Thoracic aorta (tissue), 2 donors: ENCODE data around the gene XXYLT1. TPM values are rescaled to one million over a fixed set of nuclear protein-coding genes. Genes with fewer than 3 reads are reported as not detected.
A peak's percentile ranks its signal among the peaks of the same experiment; 100 is the strongest.

Source experiments
- ATAC-seq: fragments of 150-250 bp; one replicate; pipeline ENCODE4 v1.8.0; 2017; ENCODE audit warnings: low read depth; ENCODE audit not compliant: insufficient number of reproducible peaks, low FRiP score
- DNase-seq: peaks from one replicate; pipeline ENCODE4 v3.0.0-alpha.2; 2020; ENCODE audit warnings: low spot score
- H3K27ac ChIP-seq, 2 donors: fragments of 200-600 bp; sonication (generic); 1 replicate in 1 of 2; 2 replicates in 1 of 2; pipeline ENCODE4 v1.5.1; 2016; ENCODE audit warnings: mild to moderate bottlenecking in 2 of 2, moderate library complexity in 2 of 2
- H3K27me3 ChIP-seq: fragments of 200-600 bp; sonication (generic); replicated peaks from 2 replicates; pipeline ENCODE4 v1.6.0; 2016; ENCODE audit warnings: mild to moderate bottlenecking; ENCODE audit not compliant: insufficient read depth
- H3K36me3 ChIP-seq: fragments of 200-600 bp; sonication (generic); one replicate; pipeline ENCODE4 v1.5.1; 2016
- H3K4me1 ChIP-seq, 2 donors: fragments of 200-600 bp; sonication (generic); 1 replicate in 1 of 2; 2 replicates in 1 of 2; pipeline versions ENCODE4 v1.5.1 to v1.6.0; 2016; ENCODE audit warnings: low read depth in 2 of 2, mild to moderate bottlenecking in 1 of 2; ENCODE audit not compliant: control insufficient read depth in 1 of 2
- H3K4me3 ChIP-seq: fragments of 200-600 bp; sonication (generic); 2 replicates; pipeline ENCODE4 v1.5.1; 2016; ENCODE audit warnings: mild to moderate bottlenecking
- H3K9me3 ChIP-seq: fragments of 200-600 bp; sonication (generic); 2 replicates; pipeline ENCODE4 v1.5.1; 2016
- CTCF ChIP-seq: fragments of 200-600 bp; sonication (generic); IDR thresholded peaks from one replicate; pipeline ENCODE4 v1.5.1; 2019; ENCODE audit warnings: antibody characterized with exemption
- total RNA-seq, 2 donors: library from RNA; depleted of rRNA; stranded (reverse); fragments of >200 nt; gene quantifications; one replicate each; pipeline versions ENCODE4 v1.1.0 to v1.2.3, GENCODE V29; 2016

XXYLT1 gene
- total RNA-seq, 2 donors from 2014 or later = 17.7 to 21.2 TPM

- Histone ChIP-seq H3K4me3 (peak overlapping the region; percentile 94), H3K36me3 (no peaks in the 10 kb centered on the region), H3K27ac (peak overlapping the region; percentile 67 to 82), H3K9me3 (no peaks in the 10 kb centered on the region), H3K4me1 (peaks cover 5 to 15% of the 10 kb centered on the region in 2 donors), H3K27me3 (no peaks in the 10 kb centered on the region)
- no peak for TF ChIP-seq CTCF
- DNase-seq (no peak), ATAC-seq (no peak)
Observed at GRCh38 chr3:195270079-195270816, 711 bp downstream of the XXYLT1 start.

GRCh38 chr3:195269375-195270078, 1.4 kb downstream of the XXYLT1 start:
- ATAC-seq (no peak), DNase-seq (no peak)
- Histone ChIP-seq H3K27ac (no peak overlapping the region), H3K9me3 (no peaks in the 10 kb centered on the region), H3K4me1 (peaks cover 5 to 15% of the 10 kb centered on the region in 2 donors), H3K4me3 (peak overlapping the region; percentile 94), H3K27me3 (no peaks in the 10 kb centered on the region), H3K36me3 (no peaks in the 10 kb centered on the region)
- no peak for TF ChIP-seq CTCF

- Histone ChIP-seq H3K27ac (no peak overlapping the region), H3K4me1 (peaks cover 5 to 15% of the 10 kb centered on the region in 2 donors), H3K4me3 (no peak overlapping the region), H3K27me3 (no peaks in the 10 kb centered on the region), H3K9me3 (no peaks in the 10 kb centered on the region), H3K36me3 (no peaks in the 10 kb centered on the region)
- ATAC-seq (no peak), DNase-seq (no peak)
- no peak for TF ChIP-seq CTCF
Observed at GRCh38 chr3:195268576-195269309, 2.2 kb downstream of the XXYLT1 start.

GRCh38 chr3:195267096-195267495, 3.9 kb downstream of the XXYLT1 start:
- TF ChIP-seq CTCF = no peak
- Histone ChIP-seq H3K4me1 (peaks cover 5 to 15% of the 10 kb centered on the region in 2 donors), H3K9me3 (no peaks in the 10 kb centered on the region), H3K27me3 (no peaks in the 10 kb centered on the region), H3K36me3 (no peaks in the 10 kb centered on the region), H3K4me3 (no peak overlapping the region), H3K27ac (no peak overlapping the region)
- ATAC-seq = no peak
- no peak for DNase-seq

GRCh38 chr3:195266428-195266827, 4.5 kb downstream of the XXYLT1 start:
- no peak for ATAC-seq
- Histone ChIP-seq H3K27me3 (no peaks in the 10 kb centered on the region), H3K4me1 (peaks cover 5 to 15% of the 10 kb centered on the region in 2 donors), H3K36me3 (no peaks in the 10 kb centered on the region), H3K9me3 (no peaks in the 10 kb centered on the region), H3K27ac (no peak overlapping the region), H3K4me3 (no peak overlapping the region)
- DNase-seq = no peak
- no peak for TF ChIP-seq CTCF
